Measurements from ENCODE around the gene PRRC1.

Gene PRRC1

DNA sequence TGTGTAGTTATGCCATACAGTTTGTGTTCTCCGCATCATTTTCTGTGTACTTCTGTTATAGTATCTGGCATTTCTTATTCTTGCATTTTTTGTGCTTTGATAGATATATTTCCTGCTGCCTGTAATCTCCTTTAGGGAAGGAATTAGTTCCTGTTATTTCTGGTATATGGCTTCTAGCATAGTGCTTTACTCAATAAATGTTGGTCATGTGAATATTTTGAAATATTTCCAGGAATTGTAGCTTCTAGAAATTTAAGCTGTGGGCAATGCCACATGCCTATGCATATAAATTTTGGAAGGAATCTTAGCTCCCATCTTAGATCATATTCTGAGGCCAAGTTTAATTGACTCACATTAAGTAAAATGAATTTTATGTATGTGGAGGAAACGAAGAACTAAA, 11.5 kb upstream of the PRRC1 start:
- POLR2A ChIA-PET = no interaction called here
- CTCF ChIA-PET = interaction anchor here (2.2 kb wide), 1 partner anchor 13 kb away, joined by 9 read pairs; no protein-coding TSS in a partner anchor
- DNase-seq (ENCODE audit: extremely low spot score) = no peak
- TF ChIP-seq, protein P1, sequence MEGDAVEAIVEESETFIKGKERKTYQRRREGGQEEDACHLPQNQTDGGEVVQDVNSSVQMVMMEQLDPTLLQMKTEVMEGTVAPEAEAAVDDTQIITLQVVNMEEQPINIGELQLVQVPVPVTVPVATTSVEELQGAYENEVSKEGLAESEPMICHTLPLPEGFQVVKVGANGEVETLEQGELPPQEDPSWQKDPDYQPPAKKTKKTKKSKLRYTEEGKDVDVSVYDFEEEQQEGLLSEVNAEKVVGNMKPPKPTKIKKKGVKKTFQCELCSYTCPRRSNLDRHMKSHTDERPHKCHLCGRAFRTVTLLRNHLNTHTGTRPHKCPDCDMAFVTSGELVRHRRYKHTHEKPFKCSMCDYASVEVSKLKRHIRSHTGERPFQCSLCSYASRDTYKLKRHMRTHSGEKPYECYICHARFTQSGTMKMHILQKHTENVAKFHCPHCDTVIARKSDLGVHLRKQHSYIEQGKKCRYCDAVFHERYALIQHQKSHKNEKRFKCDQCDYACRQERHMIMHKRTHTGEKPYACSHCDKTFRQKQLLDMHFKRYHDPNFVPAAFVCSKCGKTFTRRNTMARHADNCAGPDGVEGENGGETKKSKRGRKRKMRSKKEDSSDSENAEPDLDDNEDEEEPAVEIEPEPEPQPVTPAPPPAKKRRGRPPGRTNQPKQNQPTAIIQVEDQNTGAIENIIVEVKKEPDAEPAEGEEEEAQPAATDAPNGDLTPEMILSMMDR (IDR thresholded peaks at IDR 0.05; ENCODE audit: control extremely low read depth, extremely low read depth, low read depth, missing control alignments) = no peak

DNA sequence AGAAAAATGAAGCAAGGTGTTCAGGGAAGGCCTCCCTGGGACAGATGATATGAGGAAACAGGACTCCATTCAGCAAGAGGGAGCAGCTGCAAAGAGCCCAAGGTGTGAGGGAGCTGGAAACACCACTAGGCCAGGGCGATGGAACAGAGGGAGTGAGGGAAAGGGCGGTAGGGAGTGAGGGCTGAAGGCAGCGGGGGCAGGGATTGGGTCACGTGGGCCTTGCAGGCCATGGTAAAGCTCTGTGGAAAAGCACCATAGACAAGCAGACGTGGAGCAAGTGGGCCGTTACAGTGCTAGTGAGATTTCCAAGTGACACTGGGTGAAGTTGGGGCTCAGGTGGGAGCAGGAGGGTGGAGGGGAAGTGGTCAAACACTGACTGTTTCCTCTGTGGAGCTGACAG, 10.8 kb upstream of the PRRC1 start:
- TF ChIP-seq, protein P1 (IDR thresholded peaks at IDR 0.05; ENCODE audit: control extremely low read depth, extremely low read depth, low read depth, missing control alignments) = no peak
- DNase-seq (ENCODE audit: extremely low spot score) = no peak
- ChIA-PET POLR2A (no interaction called here), CTCF (interaction anchor here (1.1 to 2.2 kb wide), 3 partner anchors 10 to 18 kb away, joined by 3 to 9 read pairs (median 3); no protein-coding TSS in a partner anchor)

DNA sequence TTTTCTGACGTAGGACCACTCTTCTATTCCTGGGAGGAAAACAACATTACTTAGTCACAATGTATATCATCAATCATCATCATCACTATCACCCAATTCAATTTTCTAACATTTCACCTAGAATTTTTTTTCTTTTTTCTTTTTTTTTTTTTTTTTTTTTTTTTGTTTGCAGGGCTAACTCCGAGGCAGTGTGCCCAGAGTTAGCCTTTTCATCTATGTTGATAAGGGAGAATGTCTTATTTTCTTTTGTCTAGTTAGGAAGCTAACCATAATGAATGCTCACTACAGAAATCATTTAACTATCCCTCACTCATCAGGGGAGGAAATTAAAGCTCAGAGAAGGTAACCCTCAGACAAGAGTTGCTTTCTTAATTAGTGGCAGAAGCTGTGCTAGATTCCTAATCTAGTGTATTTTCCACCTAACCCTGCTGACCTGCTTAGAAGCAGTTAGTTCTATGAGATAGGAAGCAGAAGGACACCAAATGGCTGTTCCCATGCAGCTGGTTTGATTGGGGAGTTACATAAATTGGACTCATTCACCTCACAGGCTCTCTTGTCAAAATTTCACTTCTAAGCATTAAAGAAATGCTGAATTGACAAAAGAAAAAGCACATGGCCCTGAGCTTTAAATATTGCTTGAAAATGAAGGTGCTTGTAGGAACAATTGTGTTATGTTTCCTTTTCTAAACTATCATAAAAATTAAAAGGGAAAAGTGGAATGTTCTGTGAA, 8.6 kb upstream of the PRRC1 start:
- CTCF ChIA-PET = interaction anchor here (1.2 to 3.0 kb wide), 2 partner anchors 10 to 16 kb away, joined by 3 to 8 read pairs; no protein-coding TSS in a partner anchor
- POLR2A ChIA-PET = no interaction called here
- DNase-seq (ENCODE audit: extremely low spot score) = no peak
- TF ChIP-seq, protein P1 (IDR thresholded peaks at IDR 0.05; ENCODE audit: control extremely low read depth, extremely low read depth, low read depth, missing control alignments) = no peak

DNA sequence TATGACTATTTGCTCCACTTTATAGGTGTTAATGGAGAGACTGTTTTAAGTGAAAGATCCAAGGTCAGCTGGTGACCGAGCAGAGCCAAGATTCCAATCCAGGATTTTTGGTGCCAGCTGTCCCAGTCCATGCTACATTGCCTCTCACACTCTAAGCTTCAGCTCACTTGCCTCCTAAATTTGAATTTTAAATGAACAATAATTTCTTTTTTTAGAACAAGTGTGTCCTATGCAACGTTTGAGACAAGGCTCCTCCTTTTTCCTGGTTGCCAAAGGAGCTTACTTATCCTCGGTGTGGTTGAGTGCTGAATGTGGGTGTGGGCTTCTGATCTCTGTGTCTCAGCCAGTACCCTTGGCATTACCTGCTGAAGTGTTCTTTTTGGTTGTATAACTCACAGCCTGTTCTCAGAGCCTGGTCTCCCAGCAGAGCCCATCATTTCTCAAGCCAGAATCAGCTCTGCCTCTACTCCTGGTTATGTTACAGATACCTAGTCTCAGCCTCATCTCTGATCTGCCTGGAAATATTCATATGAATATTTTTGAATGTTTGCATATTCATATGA, 4.0 kb upstream of the PRRC1 start:
- DNase-seq (ENCODE audit: extremely low spot score) = no peak
- CTCF ChIA-PET = interaction anchor here (1.0 to 1.4 kb wide), 3 partner anchors 9 to 36 kb away, joined by 3 to 4 read pairs (median 3); no protein-coding TSS in a partner anchor
- TF ChIP-seq, protein P1 (IDR thresholded peaks at IDR 0.05; ENCODE audit: control extremely low read depth, extremely low read depth, low read depth, missing control alignments) = no peak
- POLR2A ChIA-PET = interaction anchor here (0.5 kb wide), 1 partner anchor 576 kb away, joined by 3 read pairs; no protein-coding TSS in a partner anchor

DNA sequence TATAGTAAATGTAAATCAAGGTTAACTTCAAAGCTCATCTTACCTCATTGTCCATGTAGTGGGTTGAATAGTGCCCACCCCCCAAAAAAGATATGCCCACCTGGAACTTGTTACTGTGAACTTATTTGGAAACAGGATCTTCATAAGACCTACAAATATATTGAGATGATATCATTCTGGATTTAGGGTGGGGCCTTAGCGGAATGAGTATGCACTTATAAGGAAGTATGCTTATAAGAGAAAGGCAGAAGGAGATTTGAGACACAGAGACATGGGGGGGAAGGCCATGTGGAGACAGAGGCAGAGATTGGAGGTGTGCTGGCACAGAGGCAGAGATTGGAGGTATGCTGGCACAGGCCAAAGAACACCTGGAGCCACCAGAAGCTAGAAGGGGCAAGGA, 2.6 kb upstream of the PRRC1 start:
- no peak for DNase-seq (ENCODE audit: extremely low spot score)
- POLR2A ChIA-PET = no interaction called here
- CTCF ChIA-PET = interaction anchor here (0.8 to 1.8 kb wide), 4 partner anchors 11 to 24 kb away, joined by 3 to 5 read pairs (median 4); no protein-coding TSS in a partner anchor
- TF ChIP-seq, protein P1 (IDR thresholded peaks at IDR 0.05; ENCODE audit: control extremely low read depth, extremely low read depth, low read depth, missing control alignments) = no peak

DNA sequence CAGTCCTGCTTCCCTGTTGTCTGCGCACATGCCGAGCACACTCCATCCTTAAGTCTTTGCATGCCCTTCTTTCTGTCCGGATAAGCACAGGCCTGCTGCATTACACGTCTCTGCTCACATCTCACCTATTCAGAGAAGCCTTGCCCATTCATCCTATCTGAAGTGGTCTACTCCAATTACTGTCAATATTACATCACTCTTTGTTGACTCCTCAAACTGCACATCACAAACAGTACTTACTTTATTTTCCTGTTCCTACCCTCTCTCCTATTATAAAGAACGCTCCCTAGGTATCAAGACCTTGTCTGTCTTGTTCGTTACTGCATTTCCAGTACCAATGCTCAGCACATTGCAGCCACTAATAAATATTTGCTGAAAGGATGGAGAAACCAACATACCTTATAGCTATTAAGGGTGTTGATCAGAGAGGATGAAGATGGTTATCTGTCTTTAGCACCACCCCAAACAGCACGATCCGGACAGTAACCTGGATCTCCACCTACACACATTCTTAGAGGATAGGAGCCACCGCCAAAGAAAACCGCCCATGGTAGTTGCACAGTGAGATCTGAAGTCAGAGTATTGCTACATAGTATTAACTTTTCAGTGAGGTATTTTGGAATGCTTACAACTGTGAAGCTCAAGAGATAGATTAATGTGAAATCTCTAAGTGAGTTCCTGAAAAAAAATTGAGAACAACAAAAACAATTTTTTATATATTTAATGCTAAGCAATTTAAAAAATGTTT, 1.6 kb upstream of the PRRC1 start:
- no peak for DNase-seq (ENCODE audit: extremely low spot score)
- CTCF ChIA-PET = interaction anchor here (0.9 to 1.8 kb wide), 3 partner anchors 9 to 23 kb away, joined by 3 to 5 read pairs (median 4); no protein-coding TSS in a partner anchor
- POLR2A ChIA-PET = no interaction called here
- TF ChIP-seq, protein P1 (IDR thresholded peaks at IDR 0.05; ENCODE audit: control extremely low read depth, extremely low read depth, low read depth, missing control alignments) = no peak
